Type B pancreatic cell (in vitro differentiated cells): Measurements from ENCODE around the gene AQP6. TPM values are rescaled to one million over a fixed set of nuclear protein-coding genes. Genes with fewer than 3 reads are reported as not detected.
A peak's percentile ranks its signal among the peaks of the same experiment; 100 is the strongest.

ENCODE experiments used
- DNase-seq: peaks from one replicate; pipeline ENCODE4 v3.0.0; 2021; ENCODE audit warnings: mixed read lengths; ENCODE audit not compliant: unreplicated experiment; ENCODE audit errors: extremely low spot score
- H3K27ac Mint-ChIP-seq: 2 replicates; pipeline ENCODE4 v1.8.0; 2021; ENCODE audit warnings: mild to moderate bottlenecking, mixed read lengths
- H3K27me3 Mint-ChIP-seq: 2 replicates; pipeline ENCODE4 v1.8.0; 2021; ENCODE audit warnings: mixed read lengths
- H3K36me3 Mint-ChIP-seq: 2 replicates; pipeline ENCODE4 v1.8.0; 2021; ENCODE audit warnings: mixed read lengths
- H3K4me1 Mint-ChIP-seq: one replicate; pipeline ENCODE4 v1.8.0; 2021; ENCODE audit warnings: mixed read lengths; ENCODE audit not compliant: unreplicated experiment
- H3K4me3 Mint-ChIP-seq: 2 replicates; pipeline ENCODE4 v1.8.0; 2021; ENCODE audit warnings: mild to moderate bottlenecking, mixed read lengths
- H3K9me3 Mint-ChIP-seq: 2 replicates; pipeline ENCODE4 v1.8.0; 2021; ENCODE audit warnings: mixed read lengths
- total RNA-seq: library from RNA; stranded (reverse); gene quantifications from 2 replicates; pipeline ENCODE4 v1.2.1, GENCODE V29; 2021; ENCODE audit warnings: low replicate concordance
- TF ChIP-seq, protein P1 (sequence below): fragments of 200-600 bp; sonication (generic); conservative IDR thresholded peaks from 2 replicates; pipeline ENCODE4 v1.5.0; 2021; ENCODE audit warnings: antibody characterized with exemption, mild to moderate bottlenecking

Gene AQP6
- total RNA-seq, 1 donor from 2014 or later, result 0.22 TPM

GRCh38 chr12:50021031-50021430, 48.3 kb downstream of the AQP6 start:
- Mint-ChIP-seq H3K9me3 (peaks cover 3% of the 10 kb centered on the region), H3K4me3 (peak overlapping the region; percentile 17), H3K27ac (no peak overlapping the region), H3K27me3 (no peaks in the 10 kb centered on the region), H3K4me1 (peaks cover 48% of the 10 kb centered on the region), H3K36me3 (peaks cover 17% of the 10 kb centered on the region)
- TF ChIP-seq, protein P1, sequence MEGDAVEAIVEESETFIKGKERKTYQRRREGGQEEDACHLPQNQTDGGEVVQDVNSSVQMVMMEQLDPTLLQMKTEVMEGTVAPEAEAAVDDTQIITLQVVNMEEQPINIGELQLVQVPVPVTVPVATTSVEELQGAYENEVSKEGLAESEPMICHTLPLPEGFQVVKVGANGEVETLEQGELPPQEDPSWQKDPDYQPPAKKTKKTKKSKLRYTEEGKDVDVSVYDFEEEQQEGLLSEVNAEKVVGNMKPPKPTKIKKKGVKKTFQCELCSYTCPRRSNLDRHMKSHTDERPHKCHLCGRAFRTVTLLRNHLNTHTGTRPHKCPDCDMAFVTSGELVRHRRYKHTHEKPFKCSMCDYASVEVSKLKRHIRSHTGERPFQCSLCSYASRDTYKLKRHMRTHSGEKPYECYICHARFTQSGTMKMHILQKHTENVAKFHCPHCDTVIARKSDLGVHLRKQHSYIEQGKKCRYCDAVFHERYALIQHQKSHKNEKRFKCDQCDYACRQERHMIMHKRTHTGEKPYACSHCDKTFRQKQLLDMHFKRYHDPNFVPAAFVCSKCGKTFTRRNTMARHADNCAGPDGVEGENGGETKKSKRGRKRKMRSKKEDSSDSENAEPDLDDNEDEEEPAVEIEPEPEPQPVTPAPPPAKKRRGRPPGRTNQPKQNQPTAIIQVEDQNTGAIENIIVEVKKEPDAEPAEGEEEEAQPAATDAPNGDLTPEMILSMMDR, result no peak
- no peak for DNase-seq

DNA sequence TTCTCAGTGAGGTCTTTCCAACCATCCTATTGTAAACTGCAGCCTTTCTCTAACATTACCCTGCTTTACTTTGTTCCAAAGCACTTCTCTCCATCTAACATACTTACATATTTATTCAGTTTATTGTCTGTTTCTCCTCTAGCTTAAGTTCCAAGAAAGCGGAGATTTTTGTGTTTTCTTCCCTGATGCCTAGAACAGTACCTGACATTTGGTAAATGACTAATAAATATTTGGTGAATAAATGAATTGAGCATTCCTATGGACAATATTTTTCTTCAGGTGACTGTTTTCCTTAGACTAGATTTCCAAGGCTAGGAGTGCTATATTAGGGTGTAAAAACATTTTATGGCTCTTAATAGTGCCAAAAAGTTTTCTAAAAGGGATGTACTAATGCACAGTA, 50.2 kb downstream of the AQP6 start:
- peaks cover 3% of the 10 kb centered on the region for H3K9me3 Mint-ChIP-seq
- H3K4me1 Mint-ChIP-seq, result peaks cover 38% of the 10 kb centered on the region
- no peak overlapping the region for H3K4me3 Mint-ChIP-seq
- no peak for DNase-seq
- peaks cover 13% of the 10 kb centered on the region for H3K36me3 Mint-ChIP-seq
- H3K27me3 Mint-ChIP-seq, result no peaks in the 10 kb centered on the region
- H3K27ac Mint-ChIP-seq, result no peak overlapping the region
- TF ChIP-seq, protein P1, result no peak

GRCh38 chr12:50024227-50024626, 51.5 kb downstream of the AQP6 start:
- peaks cover 13% of the 10 kb centered on the region for H3K36me3 Mint-ChIP-seq
- no peaks in the 10 kb centered on the region for H3K27me3 Mint-ChIP-seq
- peaks cover 27% of the 10 kb centered on the region for H3K4me1 Mint-ChIP-seq
- no peak for DNase-seq
- H3K27ac Mint-ChIP-seq, result peak overlapping the region; percentile 97
- TF ChIP-seq, protein P1, result no peak
- peaks cover 3% of the 10 kb centered on the region for H3K9me3 Mint-ChIP-seq
- H3K4me3 Mint-ChIP-seq, result peak overlapping the region; percentile 99

DNA sequence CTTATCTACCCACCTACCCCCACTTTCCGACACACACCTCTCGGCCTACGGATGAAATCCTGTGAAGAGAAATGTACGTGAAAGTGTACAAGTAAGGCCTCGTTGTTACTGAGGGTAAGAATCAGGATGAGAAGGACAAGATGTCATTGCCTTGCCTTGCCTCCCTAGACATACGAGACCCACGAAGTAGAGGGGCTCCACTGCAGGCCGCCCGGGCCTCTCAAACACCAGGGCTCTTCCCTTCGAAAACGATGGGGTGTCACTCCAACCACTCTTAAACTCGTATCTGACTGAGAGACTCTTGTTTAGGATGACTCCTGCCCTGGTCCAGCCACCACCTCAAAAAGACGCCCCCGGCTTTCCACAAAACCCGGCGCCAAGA, 52.0 kb downstream of the AQP6 start:
- Mint-ChIP-seq H3K4me1 (peaks cover 26% of the 10 kb centered on the region), H3K36me3 (peaks cover 13% of the 10 kb centered on the region), H3K4me3 (peak overlapping the region; percentile 99), H3K9me3 (peaks cover 3% of the 10 kb centered on the region), H3K27me3 (no peaks in the 10 kb centered on the region), H3K27ac (peak overlapping the region; percentile 97)
- no peak for DNase-seq
- TF ChIP-seq, protein P1, result no peak

GRCh38 chr12:50025187-50026059, 52.7 kb downstream of the AQP6 start, which contains the start of gene RACGAP1:
TSS of gene RACGAP1 (minus strand) at chr12:50025494. CDS start at chr12:50016715, 8,779 bp downstream.
- Mint-ChIP-seq H3K27me3 (no peaks in the 10 kb centered on the region), H3K4me1 (peaks cover 26% of the 10 kb centered on the region), H3K36me3 (peaks cover 13% of the 10 kb centered on the region), H3K27ac (peak within 1 kb of the TSS; percentile 97), H3K9me3 (peaks cover 3% of the 10 kb centered on the region), H3K4me3 (peak within 1 kb of the TSS; percentile 99)
- peak; percentile 95 for DNase-seq
- TF ChIP-seq, protein P1, result no peak
